Thymus (tissue), 11 donors: ENCODE measurements around the gene REEP6. TPM values are rescaled to one million over a fixed set of nuclear protein-coding genes. Genes with fewer than 3 reads are reported as not detected.
"Not testable (repeated sequence)": the region's sequence is repeated elsewhere in the genome, so short reads cannot be mapped to it uniquely, and the experiment has no call there.

ENCODE experiments used
- DNase-seq, 9 donors: peaks; one replicate each; pipeline ENCODE4 v3.0.0-alpha.2; 2013; ENCODE audit warnings: low spot score in 9 of 9, low read depth in 6 of 9, missing footprints in 1 of 9
- H3K27ac ChIP-seq, 2 donors: one replicate each; pipeline ENCODE4 v1.5.1; 2013; ENCODE audit warnings: control low read depth in 1 of 2, low read depth in 1 of 2, low read length in 1 of 2, mild to moderate bottlenecking in 1 of 2, moderate library complexity in 1 of 2
- H3K27me3 ChIP-seq, 2 donors: one replicate each; pipeline ENCODE4 v1.5.1; 2013; ENCODE audit warnings: low read length in 1 of 2; ENCODE audit not compliant: control insufficient read depth in 2 of 2, insufficient read depth in 1 of 2
- H3K36me3 ChIP-seq, 2 donors: one replicate each; pipeline ENCODE4 v1.5.1; 2013; ENCODE audit warnings: low read length in 1 of 2, mild to moderate bottlenecking in 1 of 2, moderate library complexity in 1 of 2; ENCODE audit not compliant: control insufficient read depth in 2 of 2, insufficient read depth in 2 of 2
- H3K4me1 ChIP-seq, 2 donors: one replicate each; pipeline ENCODE4 v1.5.1; 2013; ENCODE audit warnings: low read length in 2 of 2; ENCODE audit not compliant: control insufficient read depth in 2 of 2, insufficient read depth in 2 of 2
- H3K4me3 ChIP-seq, 2 donors: one replicate each; pipeline ENCODE4 v1.5.1; 2013; ENCODE audit warnings: low read length in 2 of 2, control low read depth in 1 of 2, mild to moderate bottlenecking in 1 of 2
- H3K9me3 ChIP-seq, 2 donors: one replicate each; pipeline ENCODE4 v1.5.1; 2013; ENCODE audit warnings: low read length in 1 of 2, mild to moderate bottlenecking in 1 of 2; ENCODE audit not compliant: control insufficient read depth in 2 of 2, insufficient read depth in 1 of 2
- WGBS: extraction: QIAGEN DNeasy Blood & Tissue Kit; methylation state at CpG from one replicate; pipeline ENCODE4 v1.1.7; 2013; 5-methylcytosine and 5-hydroxymethylcytosine counted together
- polyA plus RNA-seq: library from polyadenylated mRNA; stranded (reverse); fragments of 200-250 nt; gene quantifications from one replicate; pipeline ENCODE4 v1.2.3, GENCODE V29; 2013
- total RNA-seq: library from RNA; stranded (reverse); fragments of 120-200 nt; gene quantifications from one replicate; pipeline ENCODE4 v1.2.4, GENCODE V29; 2013
- donor health status: healthy.

Gene REEP6
- total and polyA plus RNA-seq, 2 donors: 0.66 to 1.9 TPM

DNA sequence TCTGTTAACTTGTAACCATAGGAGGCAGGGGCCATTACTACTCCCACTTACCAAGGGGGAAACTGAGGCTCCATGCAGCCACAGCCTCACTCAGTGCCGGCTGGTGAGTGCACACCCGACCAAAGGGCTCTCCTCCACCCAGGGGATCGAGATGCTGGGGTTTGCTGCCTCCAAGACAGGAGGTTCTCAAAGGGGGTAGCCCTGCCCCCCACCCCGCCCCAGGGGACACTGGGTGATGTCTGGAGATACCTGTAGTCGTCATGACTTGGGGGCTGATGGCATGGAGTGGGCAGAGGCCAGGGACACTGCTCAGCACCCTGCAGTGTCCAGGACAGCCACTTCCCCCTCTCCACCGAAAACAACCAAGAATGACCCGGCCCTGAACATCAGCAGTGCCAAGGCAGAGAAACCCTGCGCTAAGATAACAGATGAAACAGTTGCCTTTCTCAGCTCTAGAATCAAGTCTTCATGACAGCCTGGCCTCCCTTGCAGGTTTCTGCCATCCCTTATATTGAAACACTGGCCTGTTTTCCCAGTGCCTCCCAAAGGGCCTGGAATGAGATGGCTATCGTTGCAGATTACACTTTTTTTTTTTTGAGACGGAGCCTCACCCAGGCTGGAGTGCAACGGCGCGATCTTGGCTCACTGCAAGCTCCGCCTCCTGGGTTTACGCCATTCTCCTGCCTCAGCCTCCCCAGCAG lies 3.3 kb downstream of the REEP6 start:
- DNase-seq: no peak
- no peak overlapping the region for H3K27ac ChIP-seq
- peaks cover 0 to 1% of the 10 kb centered on the region in 2 donors for H3K9me3 ChIP-seq
- no peak overlapping the region for H3K4me3 ChIP-seq
- no peaks in the 10 kb centered on the region for H3K36me3 ChIP-seq
- H3K4me1 ChIP-seq: peaks cover 10 to 18% of the 10 kb centered on the region in 2 donors
- peaks cover 15 to 63% of the 10 kb centered on the region in 2 donors for H3K27me3 ChIP-seq
- WGBS: 86% methylated on average over 15 of the region's 15 CpGs

DNA sequence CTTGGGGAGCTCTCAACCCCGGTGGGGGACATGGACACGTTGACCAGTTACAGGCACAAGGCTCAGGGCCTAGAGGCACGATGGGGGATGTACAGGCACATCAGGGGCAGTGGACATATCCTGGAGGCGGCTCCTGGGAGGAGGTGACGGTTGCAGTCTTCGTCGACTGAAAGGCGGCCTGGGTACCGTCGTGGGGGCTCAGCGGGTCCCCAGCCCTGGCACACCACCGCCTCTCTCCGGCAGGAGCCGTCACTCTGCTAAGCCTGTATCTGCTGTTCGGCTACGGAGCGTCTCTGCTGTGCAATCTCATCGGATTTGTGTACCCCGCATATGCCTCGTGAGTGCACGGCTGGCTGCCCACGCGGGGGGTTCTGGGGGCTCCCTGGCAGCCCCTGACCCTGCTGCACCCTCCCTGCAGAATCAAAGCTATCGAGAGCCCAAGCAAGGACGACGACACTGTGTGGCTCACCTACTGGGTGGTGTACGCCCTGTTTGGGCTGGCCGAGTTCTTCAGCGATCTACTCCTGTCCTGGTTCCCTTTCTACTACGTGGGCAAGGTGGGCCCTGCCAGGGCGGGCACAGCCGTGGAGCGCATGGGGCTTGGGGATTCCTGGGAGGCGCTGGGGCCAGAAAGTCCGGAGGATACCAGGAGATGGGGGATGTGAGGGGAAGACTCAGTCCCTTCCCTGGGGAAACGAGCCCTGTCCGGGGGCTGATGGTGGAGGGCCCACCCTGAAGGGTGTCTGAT lies 4.2 kb downstream of the REEP6 start:
- Histone ChIP-seq H3K4me1 (peaks cover 4 to 9% of the 10 kb centered on the region in 2 donors), H3K36me3 (no peaks in the 10 kb centered on the region), H3K9me3 (peaks cover 1 to 5% of the 10 kb centered on the region in 2 donors), H3K27ac (no peak overlapping the region), H3K27me3 (peaks cover 15 to 63% of the 10 kb centered on the region in 2 donors), H3K4me3 (no peak overlapping the region)
- no peak for DNase-seq
- 94% methylated on average over 37 of the region's 37 CpGs for whole genome bisulfite sequencing

DNA sequence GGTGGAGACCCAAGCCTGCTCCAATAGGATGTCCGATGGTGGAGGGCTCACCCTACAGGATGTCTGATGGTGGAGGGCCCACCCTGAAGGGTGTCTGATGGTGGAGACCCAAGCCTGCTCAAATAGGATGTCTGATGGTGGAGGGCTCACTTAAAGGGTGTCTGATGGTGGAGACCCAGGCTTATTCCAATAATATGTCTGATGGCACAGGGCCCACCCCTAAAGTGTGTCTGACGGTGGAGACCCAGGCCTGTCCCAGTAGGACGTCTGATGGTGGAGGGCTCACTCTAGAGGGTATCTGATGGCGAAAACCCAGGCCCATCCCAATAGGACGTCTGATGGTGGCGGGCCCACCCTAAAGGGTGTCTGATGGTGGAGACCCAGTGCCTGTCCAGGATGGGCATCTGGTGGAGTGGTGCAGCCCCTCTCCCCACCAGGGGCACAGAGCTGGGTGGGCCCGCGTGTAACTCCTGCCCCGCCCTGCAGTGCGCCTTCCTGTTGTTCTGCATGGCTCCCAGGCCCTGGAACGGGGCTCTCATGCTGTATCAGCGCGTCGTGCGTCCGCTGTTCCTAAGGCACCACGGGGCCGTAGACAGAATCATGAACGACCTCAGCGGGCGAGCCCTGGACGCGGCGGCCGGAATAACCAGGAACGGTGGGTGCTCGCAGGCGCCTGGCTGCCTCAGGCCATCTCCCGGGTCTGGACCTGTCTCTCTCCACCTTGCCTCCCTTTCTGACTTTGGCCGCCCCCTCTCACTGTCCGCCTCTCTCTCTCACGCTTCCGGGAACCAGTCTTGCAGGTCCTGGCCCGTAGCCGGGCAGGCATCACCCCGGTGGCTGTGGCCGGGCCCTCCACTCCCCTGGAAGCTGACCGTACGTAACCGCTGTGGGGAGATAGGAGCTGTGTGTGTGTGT lies 5.1 kb downstream of the REEP6 start:
- H3K4me3 ChIP-seq: no peak overlapping the region
- DNase-seq: no peak

GRCh38 chr19:1496714-1497577 lies 6.0 kb downstream of the REEP6 start:
- Histone ChIP-seq H3K27me3 (peaks cover 6 to 62% of the 10 kb centered on the region in 2 donors), H3K27ac (no peak overlapping the region), H3K36me3 (no peaks in the 10 kb centered on the region), H3K4me3 (no peak overlapping the region), H3K9me3 (peaks cover 1 to 7% of the 10 kb centered on the region in 2 donors), H3K4me1 (no peaks in the 10 kb centered on the region)
- DNase-seq: no peak
- 83% methylated on average over 39 of the region's 39 CpGs for WGBS

More for the DNA sequence above, 5.1 kb downstream of the REEP6 start:
- peaks cover 13 to 62% of the 10 kb centered on the region in 2 donors for H3K27me3 ChIP-seq
- H3K9me3 ChIP-seq: peaks cover 1 to 7% of the 10 kb centered on the region in 2 donors
- H3K4me1 ChIP-seq: peaks cover 4 to 9% of the 10 kb centered on the region in 2 donors
- 91% methylated on average over 40 of the region's 40 CpGs for WGBS
- no peak overlapping the region for H3K27ac ChIP-seq
- no peaks in the 10 kb centered on the region for H3K36me3 ChIP-seq

- H3K9me3 ChIP-seq: peaks cover 1 to 7% of the 10 kb centered on the region in 2 donors
- 90% methylated on average over 25 of the region's 25 CpGs for WGBS
- H3K27me3 ChIP-seq: peaks cover 8 to 62% of the 10 kb centered on the region in 2 donors
- H3K27ac ChIP-seq: no peak overlapping the region
- no peaks in the 10 kb centered on the region for H3K4me1 ChIP-seq
- no peak overlapping the region for H3K4me3 ChIP-seq
- DNase-seq: no peak
- no peaks in the 10 kb centered on the region for H3K36me3 ChIP-seq
Measured at GRCh38 chr19:1497578-1498235, 6.7 kb downstream of the REEP6 start.

DNA sequence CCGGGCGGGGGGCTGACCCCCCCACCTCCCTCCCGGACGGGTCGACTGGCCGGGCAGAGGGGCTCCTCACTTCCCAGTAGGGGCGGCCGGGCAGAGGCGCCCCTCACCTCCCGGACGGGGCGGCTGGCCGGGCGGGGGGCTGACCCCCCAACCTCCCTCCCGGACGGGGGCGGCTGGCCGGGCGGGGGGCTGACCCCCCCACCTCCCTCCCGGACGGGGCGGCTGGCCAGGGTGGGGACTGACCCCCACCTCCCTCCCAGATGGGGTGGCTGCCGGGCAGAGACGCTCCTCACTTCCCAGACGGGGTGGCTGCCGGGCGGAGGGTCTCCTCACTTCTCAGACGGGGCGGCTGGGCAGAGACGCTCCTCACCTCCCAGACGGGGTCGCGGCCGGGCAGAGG lies 8.2 kb downstream of the REEP6 start:
- not testable (repeated sequence) for H3K4me1 ChIP-seq, H3K36me3 ChIP-seq, H3K9me3 ChIP-seq, H3K27ac ChIP-seq, DNase-seq, H3K4me3 ChIP-seq
- 96% methylated on average over 20 of the region's 34 CpGs for WGBS
- peaks cover 16 to 62% of the 10 kb centered on the region in 2 donors for H3K27me3 ChIP-seq

DNA sequence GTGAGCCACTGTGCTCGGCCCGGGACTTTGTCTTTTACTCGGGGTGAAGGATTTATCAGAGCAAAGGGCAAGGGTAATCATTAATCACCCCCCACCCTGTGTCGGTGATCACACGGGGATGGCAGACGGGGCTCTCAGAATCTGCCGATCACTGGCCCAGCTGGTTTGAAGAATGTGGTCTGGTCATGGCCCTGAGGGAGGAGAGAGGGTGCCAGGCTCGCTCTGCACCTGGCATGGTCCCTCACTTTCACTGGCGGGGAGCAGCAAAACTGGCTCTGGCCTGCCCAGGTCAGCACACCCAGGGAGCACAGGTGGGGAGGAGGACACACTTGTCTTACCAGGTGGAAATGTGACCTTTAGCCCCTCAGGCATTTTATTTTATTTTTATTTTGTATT lies 10.2 kb downstream of the REEP6 start:
- WGBS: 89% methylated on average over 9 of the region's 9 CpGs
- Histone ChIP-seq H3K36me3 (no peaks in the 10 kb centered on the region), H3K9me3 (peaks cover 3 to 15% of the 10 kb centered on the region in 2 donors), H3K4me1 (peaks cover 0 to 7% of the 10 kb centered on the region in 2 donors), H3K4me3 (no peak overlapping the region), H3K27me3 (peaks cover 18 to 63% of the 10 kb centered on the region in 2 donors), H3K27ac (no peak overlapping the region)
- DNase-seq: no peak
